OCI-LY7 (cell line): ENCODE measurements around the gene SFI1. TPM values are rescaled to one million over a fixed set of nuclear protein-coding genes. Genes with fewer than 3 reads are reported as not detected.

Experiments used
- BruUV-seq: library from RNA; stranded (reverse); fragments of 400-500 nt; replicated peaks from 2 replicates; lab custom pipeline; 2021; lab: Mats Ljungman, UMichigan
- CTCF ChIA-PET: fragments of 300-600 bp; sonication (Branson Sonifier 250); formaldehyde crosslinking; loops from one replicate; lab custom pipeline; 2022; ENCODE audit warnings: antibody characterized with exemption; ENCODE audit not compliant: unreplicated experiment; lab: Charles Lee
- POLR2A ChIA-PET: fragments of 300-600 bp; sonication (Branson Sonifier 250); formaldehyde crosslinking; loops from one replicate; lab custom pipeline; 2022; ENCODE audit warnings: antibody characterized with exemption; lab: Charles Lee
- DNase-seq: peaks from one replicate; pipeline ENCODE4 v3.0.0-alpha.2; 2015; ENCODE audit warnings: low spot score
- H2AFZ ChIP-seq: fragments of 200-600 bp; sonication (generic), shearing (Covaris generic); 2 replicates; pipeline ENCODE4 v1.6.1; 2014; ENCODE audit warnings: mild to moderate bottlenecking, antibody characterized with exemption, low read length, moderate library complexity
- H3K27ac ChIP-seq: fragments of 200-600 bp; sonication (generic); 2 replicates; pipeline ENCODE4 v1.5.1; 2014; ENCODE audit warnings: mixed run types, low read depth, mild to moderate bottlenecking, moderate library complexity, low read length, inconsistent platforms; ENCODE audit not compliant: poor library complexity, severe bottlenecking
- H3K36me3 ChIP-seq: fragments of 200-600 bp; sonication (generic); 2 replicates; pipeline ENCODE4 v1.6.1; 2014; ENCODE audit warnings: mild to moderate bottlenecking, antibody characterized with exemption, low read length, moderate library complexity, mixed read lengths; ENCODE audit not compliant: insufficient read depth
- H3K4me1 ChIP-seq: fragments of 200-600 bp; sonication (generic); 2 replicates; pipeline ENCODE4 v1.5.1; 2014; ENCODE audit warnings: mild to moderate bottlenecking, low read length; ENCODE audit not compliant: insufficient read depth, poor library complexity, severe bottlenecking
- H3K4me2 ChIP-seq: fragments of 200-600 bp; sonication (generic); 2 replicates; pipeline ENCODE4 v1.6.1; 2014; ENCODE audit warnings: mild to moderate bottlenecking, low read length
- H3K4me3 ChIP-seq: fragments of 200-600 bp; sonication (generic); 2 replicates; pipeline ENCODE4 v1.5.1; 2014; ENCODE audit warnings: mild to moderate bottlenecking, low read depth, low read length; ENCODE audit not compliant: poor library complexity, severe bottlenecking
- H3K79me2 ChIP-seq: fragments of 200-600 bp; sonication (generic); 2 replicates; pipeline ENCODE4 v1.6.1; 2016; ENCODE audit warnings: low read depth, mild to moderate bottlenecking, low read length, moderate library complexity, mixed read lengths; ENCODE audit not compliant: insufficient read depth
- H3K9me2 ChIP-seq: fragments of 200-600 bp; sonication (generic); 2 replicates; pipeline ENCODE4 v1.6.1; 2016; ENCODE audit warnings: mild to moderate bottlenecking, low read length, mixed read lengths; ENCODE audit not compliant: insufficient read depth
- H3K9me3 ChIP-seq: fragments of 200-600 bp; sonication (generic); 2 replicates; pipeline ENCODE4 v1.6.1; 2014; ENCODE audit warnings: mild to moderate bottlenecking, mixed run types, low read length, mixed read lengths
- H4K20me1 ChIP-seq: fragments of 200-600 bp; sonication (generic); 2 replicates; pipeline ENCODE4 v1.6.1; 2014; ENCODE audit warnings: mild to moderate bottlenecking, antibody characterized with exemption, low read length, moderate library complexity, mixed read lengths; ENCODE audit not compliant: insufficient read depth
- EZH2phosphoT487 ChIP-seq: fragments of 200-600 bp; sonication (generic); IDR thresholded peaks from 2 replicates; pipeline ENCODE4 v1.6.1; 2018; ENCODE audit warnings: low read depth, borderline replicate concordance, mild to moderate bottlenecking, mixed run types, antibody characterized with exemption, low read length, moderate library complexity, mixed read lengths
- intact Hi-C: fragments of 100-400 bp; cut with micrococcal nuclease; formaldehyde crosslinking; loops from one replicate; pipeline ENCODE4 v1.10.0; 2022; ENCODE audit not compliant: unreplicated experiment
- total RNA-seq, 2 experiments: library from RNA; depleted of rRNA in 1 of 2; stranded (reverse); fragments of >200 nt in 1 of 2; shearing (Covaris generic) in 1 of 2; gene quantifications; 2 replicates each; pipeline ENCODE4 v1.2.3, GENCODE V29; 2014 to 2022
- TF ChIP-seq, protein P1 (sequence below): fragments of 200-600 bp; sonication (generic); conservative IDR thresholded peaks from 2 replicates; pipeline ENCODE4 v1.5.1; 2014; ENCODE audit warnings: mild to moderate bottlenecking, antibody characterized with exemption, low read length, moderate library complexity, mixed read lengths

The SFI1 gene
- total RNA-seq, 2 experiments from 2014 or later: 72.6 to 132 TPM

DNA sequence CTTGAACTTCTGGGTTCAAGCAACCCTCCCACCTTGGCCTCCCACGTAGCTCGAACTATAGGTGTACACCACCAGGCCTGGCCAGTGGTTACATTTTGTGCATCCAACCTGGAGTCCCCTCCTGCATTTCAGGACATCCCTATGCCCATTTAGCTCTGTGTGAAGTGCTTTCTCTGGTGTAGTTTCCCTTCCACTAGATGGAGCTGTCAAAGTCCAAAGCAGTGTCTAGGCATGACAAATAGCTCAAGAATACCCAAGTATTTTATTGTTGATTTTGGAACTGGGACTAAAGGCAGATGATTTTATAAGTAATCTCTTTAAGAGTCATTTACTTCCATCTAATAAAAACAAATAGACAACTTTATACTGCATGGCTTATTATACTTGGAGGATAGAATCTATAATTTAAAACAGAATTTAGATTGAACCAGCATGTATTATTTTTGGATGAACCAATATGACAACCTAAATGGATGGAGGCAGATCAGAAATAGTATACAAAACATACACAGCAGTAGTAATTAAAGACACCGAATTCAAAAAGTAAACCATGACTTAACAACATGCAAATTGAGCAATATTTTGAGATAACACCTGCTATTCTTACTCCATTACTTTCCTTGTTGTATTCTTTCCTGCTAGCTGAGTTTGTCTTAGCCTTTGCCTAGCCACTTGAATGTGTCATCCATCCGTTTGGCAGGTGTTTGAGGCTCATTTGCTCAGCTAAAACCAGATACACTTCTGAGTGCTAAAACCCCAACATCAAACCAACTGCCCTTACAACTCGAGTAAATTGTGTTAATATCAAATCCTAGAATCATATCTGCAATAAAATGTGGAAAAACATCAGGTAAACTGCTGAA, 44.4 kb upstream of the SFI1 start:
- H3K9me3 ChIP-seq: no peaks in the 10 kb centered on the region
- BruUV-seq: TSS peak; percentile 27
- ChIA-PET POLR2A (interaction anchor here (0.6 to 1.1 kb wide), 7 partner anchors 16 to 1578 kb away, joined by 3 to 4 read pairs (median 3); no protein-coding TSS in a partner anchor), CTCF (interaction anchor here (0.8 to 1.2 kb wide), 2 partner anchors 15 to 25 kb away, joined by 3 to 4 read pairs; no protein-coding TSS in a partner anchor)
- H3K79me2 ChIP-seq: no peaks in the 10 kb centered on the region
- no peaks in the 10 kb centered on the region for H4K20me1 ChIP-seq
- H3K4me2 ChIP-seq: peak overlapping the region; percentile 3; the same call in 1 of the 2 replicates
- H3K4me1 ChIP-seq: peaks cover 15% of the 10 kb centered on the region
- H3K36me3 ChIP-seq: peaks cover 79% of the 10 kb centered on the region
- DNase-seq: peak; percentile 67
- H3K27ac ChIP-seq: peak overlapping the region; percentile 5
- no peak overlapping the region for H2AFZ ChIP-seq
- TF ChIP-seq EZH2phosphoT487: no peak
- TF ChIP-seq, protein P1, sequence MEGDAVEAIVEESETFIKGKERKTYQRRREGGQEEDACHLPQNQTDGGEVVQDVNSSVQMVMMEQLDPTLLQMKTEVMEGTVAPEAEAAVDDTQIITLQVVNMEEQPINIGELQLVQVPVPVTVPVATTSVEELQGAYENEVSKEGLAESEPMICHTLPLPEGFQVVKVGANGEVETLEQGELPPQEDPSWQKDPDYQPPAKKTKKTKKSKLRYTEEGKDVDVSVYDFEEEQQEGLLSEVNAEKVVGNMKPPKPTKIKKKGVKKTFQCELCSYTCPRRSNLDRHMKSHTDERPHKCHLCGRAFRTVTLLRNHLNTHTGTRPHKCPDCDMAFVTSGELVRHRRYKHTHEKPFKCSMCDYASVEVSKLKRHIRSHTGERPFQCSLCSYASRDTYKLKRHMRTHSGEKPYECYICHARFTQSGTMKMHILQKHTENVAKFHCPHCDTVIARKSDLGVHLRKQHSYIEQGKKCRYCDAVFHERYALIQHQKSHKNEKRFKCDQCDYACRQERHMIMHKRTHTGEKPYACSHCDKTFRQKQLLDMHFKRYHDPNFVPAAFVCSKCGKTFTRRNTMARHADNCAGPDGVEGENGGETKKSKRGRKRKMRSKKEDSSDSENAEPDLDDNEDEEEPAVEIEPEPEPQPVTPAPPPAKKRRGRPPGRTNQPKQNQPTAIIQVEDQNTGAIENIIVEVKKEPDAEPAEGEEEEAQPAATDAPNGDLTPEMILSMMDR: peak; percentile 90
- intact Hi-C loops: loop anchor here (5.0 kb wide), 1 partner anchor 180 kb away; no protein-coding TSS in a partner anchor
- no peak overlapping the region for H3K4me3 ChIP-seq
- H3K9me2 ChIP-seq: no peaks in the 10 kb centered on the region

DNA sequence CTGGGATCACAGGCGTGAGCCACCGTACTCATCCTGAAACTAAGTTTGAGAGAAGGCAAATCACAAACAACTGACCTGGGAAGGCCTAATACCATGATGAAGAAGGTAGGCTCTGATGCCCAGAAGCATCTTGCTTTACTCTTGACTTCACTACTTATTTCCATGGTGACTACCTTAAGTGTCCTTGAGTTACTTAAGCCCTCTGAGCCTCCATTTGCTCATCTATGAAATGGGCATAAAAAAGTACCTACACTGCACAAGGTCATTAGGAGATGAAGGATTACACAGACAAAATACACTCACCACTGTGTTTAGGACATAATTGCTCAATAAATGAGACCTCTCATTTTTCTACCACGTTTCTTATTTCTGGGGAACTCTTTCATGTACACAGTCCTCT, 34.6 kb upstream of the SFI1 start:
- DNase-seq: no peak
- ChIA-PET CTCF (no interaction called here), POLR2A (no interaction called here)
- Histone ChIP-seq H3K4me1 (no peaks in the 10 kb centered on the region), H3K9me2 (no peaks in the 10 kb centered on the region), H3K4me2 (no peak overlapping the region), H3K4me3 (no peak overlapping the region), H3K27ac (no peak overlapping the region), H3K36me3 (peaks cover 94% of the 10 kb centered on the region), H4K20me1 (no peaks in the 10 kb centered on the region), H3K9me3 (no peaks in the 10 kb centered on the region), H2AFZ (no peak overlapping the region), H3K79me2 (no peaks in the 10 kb centered on the region; the same call in 1 of the 2 replicates)
- intact Hi-C loops: no loop called here
- BruUV-seq: no TSS peak
- TF ChIP-seq, protein P1: no peak
- TF ChIP-seq EZH2phosphoT487: no peak

DNA sequence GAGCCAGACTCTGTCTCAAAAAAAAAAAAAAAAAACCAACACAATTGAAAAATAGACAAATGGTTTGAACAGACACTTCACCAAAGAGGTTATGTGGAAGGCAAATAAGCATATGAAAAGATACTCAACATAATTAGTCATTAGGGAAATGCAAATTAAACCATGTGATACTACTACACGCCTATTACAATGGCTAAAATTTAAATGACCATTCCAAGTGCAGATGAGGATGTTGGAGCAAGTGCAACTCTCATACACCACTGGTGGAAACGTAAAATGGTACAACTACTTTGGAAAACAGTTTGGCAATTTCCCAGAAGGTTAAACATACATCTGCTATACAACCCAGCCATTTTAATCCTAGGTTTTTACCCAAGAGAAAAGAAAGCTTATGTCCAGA, 31.0 kb upstream of the SFI1 start:
- intact Hi-C loops: no loop called here
- Histone ChIP-seq H3K27ac (no peak overlapping the region), H3K4me1 (no peaks in the 10 kb centered on the region), H4K20me1 (no peaks in the 10 kb centered on the region), H3K36me3 (peaks cover 92% of the 10 kb centered on the region), H3K79me2 (no peaks in the 10 kb centered on the region; the same call in 1 of the 2 replicates), H3K9me2 (no peaks in the 10 kb centered on the region), H3K4me3 (no peak overlapping the region), H2AFZ (no peak overlapping the region), H3K9me3 (no peaks in the 10 kb centered on the region), H3K4me2 (no peak overlapping the region)
- no TSS peak for BruUV-seq
- POLR2A ChIA-PET: no interaction called here
- DNase-seq: no peak
- CTCF ChIA-PET: no interaction called here
- TF ChIP-seq EZH2phosphoT487: no peak
- TF ChIP-seq, protein P1: no peak
